ENCODE measurements around the gene CRYBG3. TPM values are rescaled to one million over a fixed set of nuclear protein-coding genes. Genes with fewer than 3 reads are reported as not detected.

Gene CRYBG3
- total RNA-seq, 1 donor from 2014 or later: 22.6 TPM

DNA sequence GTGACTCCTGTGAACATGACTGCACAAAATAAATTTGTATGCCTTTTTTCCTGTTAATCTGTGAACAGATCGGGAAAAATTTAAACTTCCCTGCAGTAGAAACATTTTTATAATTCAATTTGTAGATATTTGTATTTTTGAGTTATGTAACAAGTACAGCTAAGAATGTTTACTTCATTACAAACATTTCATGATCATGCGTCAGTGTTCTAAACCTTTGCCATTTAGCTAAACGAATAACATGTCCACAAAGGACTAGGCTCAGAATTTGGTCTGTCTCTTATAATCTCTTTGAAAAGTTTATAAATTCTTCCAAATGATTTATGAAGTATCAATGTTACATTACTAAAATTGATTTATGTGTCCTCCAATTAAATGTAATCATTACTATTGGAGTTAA lies 17.3 kb upstream of the CRYBG3 start:
- H3K27ac ChIP-seq: no peak overlapping the region
- H3K27me3 ChIP-seq: no peaks in the 10 kb centered on the region
- DNase-seq (ENCODE audit: extremely low spot score in 2 of 2): no peak
- TF ChIP-seq CTCF (IDR thresholded peaks at IDR 0.05): no peak
- TF ChIP-seq POLR2AphosphoS5 (IDR thresholded peaks at IDR 0.05; ENCODE audit: insufficient read depth in 1 of 2, low read depth in 1 of 2): no peak
- no peak for TF ChIP-seq POLR2A (IDR thresholded peaks at IDR 0.05)
- H3K9me3 ChIP-seq: no peaks in the 10 kb centered on the region
- no peaks in the 10 kb centered on the region for H3K4me1 ChIP-seq
- H3K36me3 ChIP-seq: no peaks in the 10 kb centered on the region
- intact Hi-C loops (cut with DNase I): no loop called here
- no peak overlapping the region for H3K4me3 ChIP-seq

GRCh38 chr3:97810779-97811390 lies 10.9 kb upstream of the CRYBG3 start:
- TF ChIP-seq CTCF (IDR thresholded peaks at IDR 0.05) (no peak), POLR2AphosphoS5 (IDR thresholded peaks at IDR 0.05; ENCODE audit: insufficient read depth in 1 of 2, low read depth in 1 of 2) (peak in 1 of 2 donors; percentile 59)
- intact Hi-C loops (cut with DNase I): no loop called here
- Histone ChIP-seq H3K4me3 (no peak overlapping the region), H3K27ac (no peak overlapping the region), H3K4me1 (no peaks in the 10 kb centered on the region), H3K9me3 (no peaks in the 10 kb centered on the region), H3K36me3 (no peaks in the 10 kb centered on the region), H3K27me3 (no peaks in the 10 kb centered on the region)
- no peak for DNase-seq (ENCODE audit: extremely low spot score in 2 of 2)

GRCh38 chr3:97815149-97815917 lies 6.5 kb upstream of the CRYBG3 start:
- DNase-seq (ENCODE audit: extremely low spot score in 2 of 2): no peak
- H3K27ac ChIP-seq: no peak overlapping the region

GRCh38 chr3:97816811-97817210 lies 5.0 kb upstream of the CRYBG3 start:
- Histone ChIP-seq H3K4me3 (no peak overlapping the region), H3K4me1 (no peaks in the 10 kb centered on the region), H3K27ac (no peak overlapping the region), H3K27me3 (no peaks in the 10 kb centered on the region), H3K36me3 (no peaks in the 10 kb centered on the region), H3K9me3 (no peaks in the 10 kb centered on the region)
- no peak for TF ChIP-seq POLR2A (IDR thresholded peaks at IDR 0.05)
- TF ChIP-seq CTCF (IDR thresholded peaks at IDR 0.05): no peak
- no peak for TF ChIP-seq POLR2AphosphoS5 (IDR thresholded peaks at IDR 0.05; ENCODE audit: insufficient read depth in 1 of 2, low read depth in 1 of 2)
- intact Hi-C loops (cut with DNase I): no loop called here
- DNase-seq (ENCODE audit: extremely low spot score in 2 of 2): no peak

More at GRCh38 chr3:97815149-97815917, 6.5 kb upstream of the CRYBG3 start:
- Histone ChIP-seq H3K27me3 (no peaks in the 10 kb centered on the region), H3K4me1 (no peaks in the 10 kb centered on the region), H3K4me3 (no peak overlapping the region), H3K36me3 (no peaks in the 10 kb centered on the region), H3K9me3 (no peaks in the 10 kb centered on the region)
- TF ChIP-seq POLR2A (IDR thresholded peaks at IDR 0.05): no peak
- TF ChIP-seq POLR2AphosphoS5 (IDR thresholded peaks at IDR 0.05; ENCODE audit: insufficient read depth in 1 of 2, low read depth in 1 of 2): no peak
- TF ChIP-seq CTCF (IDR thresholded peaks at IDR 0.05): no peak
- intact Hi-C loops (cut with DNase I): no loop called here

GRCh38 chr3:97817965-97818364 lies 3.8 kb upstream of the CRYBG3 start:
- H3K9me3 ChIP-seq: no peaks in the 10 kb centered on the region
- H3K27ac ChIP-seq: no peak overlapping the region

More at GRCh38 chr3:97817965-97818364, 3.8 kb upstream of the CRYBG3 start:
- no peak for DNase-seq (ENCODE audit: extremely low spot score in 2 of 2)
- intact Hi-C loops (cut with DNase I): no loop called here
- Histone ChIP-seq H3K4me1 (no peaks in the 10 kb centered on the region), H3K36me3 (no peaks in the 10 kb centered on the region), H3K27me3 (no peaks in the 10 kb centered on the region), H3K4me3 (no peak overlapping the region)
- no peak for TF ChIP-seq POLR2AphosphoS5 (IDR thresholded peaks at IDR 0.05; ENCODE audit: insufficient read depth in 1 of 2, low read depth in 1 of 2)
- no peak for TF ChIP-seq CTCF (IDR thresholded peaks at IDR 0.05)
- no peak for TF ChIP-seq POLR2A (IDR thresholded peaks at IDR 0.05)

All from vagina (tissue), 2 donors.